GM18951 (cell line): Measurements from ENCODE around the gene TEAD1.

Experiments used
- POLR2A ChIP-seq: IDR thresholded peaks from 4 replicates; pipeline ENCODE4 v1.6.1; 2011; ENCODE audit warnings: mild to moderate bottlenecking; ENCODE audit not compliant: insufficient read length, insufficient read depth; ENCODE audit errors: extremely low read depth
- in situ Hi-C: fragments of 300-500 bp; cut with MboI; formaldehyde crosslinking; loops from one replicate; pipeline ENCODE4 v1.12.0; 2022; ENCODE audit warnings: low sequenced_read_pairs, mixed read lengths, inconsistent platforms; ENCODE audit not compliant: unreplicated experiment

TEAD1 gene

DNA sequence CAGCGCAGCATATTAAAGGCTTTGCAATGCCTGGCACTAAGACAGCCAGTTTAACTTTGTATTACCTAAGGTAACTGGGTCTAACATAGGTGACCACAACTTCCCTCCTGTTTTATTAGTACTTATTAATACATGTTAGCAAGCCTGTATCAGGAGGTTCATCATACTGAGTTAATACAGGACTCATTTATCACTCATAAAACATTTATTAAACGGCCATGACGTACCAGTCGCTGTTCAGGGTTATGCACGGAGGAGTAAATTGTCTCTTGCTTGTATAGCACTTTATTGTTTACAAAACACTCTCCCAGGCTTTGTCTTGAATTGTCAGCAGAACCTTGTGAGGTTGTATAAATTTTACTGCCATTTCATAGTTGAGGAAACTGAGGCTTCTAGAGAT, 55.7 kb downstream of the TEAD1 start:
- no peak for TF ChIP-seq POLR2A
- in situ Hi-C loops: no loop called here

DNA sequence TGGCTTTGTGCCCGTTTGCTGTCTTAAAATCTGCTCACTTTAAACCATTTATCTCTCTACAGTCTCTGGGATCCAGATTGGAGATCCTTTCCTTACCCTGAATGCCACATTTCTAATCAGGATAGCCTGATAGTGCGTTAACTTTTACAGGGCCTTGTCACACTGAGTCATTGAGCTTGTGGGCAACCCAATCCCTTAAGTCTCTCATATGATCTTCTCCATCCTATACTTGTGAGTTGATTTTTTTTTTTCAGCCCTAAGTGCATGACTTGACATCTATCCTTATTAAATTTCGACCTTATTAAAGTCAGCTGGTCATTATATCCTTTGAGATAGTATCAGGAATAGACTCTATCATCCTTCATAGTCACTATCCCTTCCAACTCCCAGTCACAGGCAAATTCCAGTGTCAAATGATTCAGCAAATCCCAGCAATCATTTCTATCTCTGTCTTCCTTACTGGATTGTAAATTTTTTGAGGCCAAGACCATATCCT, 57.7 kb downstream of the TEAD1 start:
- in situ Hi-C loops: no loop called here
- TF ChIP-seq POLR2A: no peak

DNA sequence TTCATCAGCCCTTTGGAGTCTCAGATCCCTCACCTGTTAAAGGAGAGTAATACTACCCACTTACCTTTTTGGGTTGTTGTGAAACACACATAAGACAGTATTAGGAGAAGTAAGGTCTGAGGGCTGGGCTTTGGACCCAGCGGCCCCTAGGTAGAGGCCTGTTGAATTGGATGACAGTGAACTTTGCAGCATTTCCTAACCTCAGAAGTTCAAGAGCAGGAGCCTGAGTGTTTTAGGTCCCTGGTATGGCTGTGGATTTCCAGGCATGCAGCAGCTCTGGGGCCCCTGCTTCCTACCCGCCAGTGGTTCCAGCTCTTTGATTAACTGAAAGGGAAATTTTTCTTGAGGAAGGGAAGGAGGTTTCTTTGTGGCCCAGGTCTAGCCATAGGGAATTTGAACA, 58.9 kb downstream of the TEAD1 start:
- in situ Hi-C loops: no loop called here
- TF ChIP-seq POLR2A: no peak

DNA sequence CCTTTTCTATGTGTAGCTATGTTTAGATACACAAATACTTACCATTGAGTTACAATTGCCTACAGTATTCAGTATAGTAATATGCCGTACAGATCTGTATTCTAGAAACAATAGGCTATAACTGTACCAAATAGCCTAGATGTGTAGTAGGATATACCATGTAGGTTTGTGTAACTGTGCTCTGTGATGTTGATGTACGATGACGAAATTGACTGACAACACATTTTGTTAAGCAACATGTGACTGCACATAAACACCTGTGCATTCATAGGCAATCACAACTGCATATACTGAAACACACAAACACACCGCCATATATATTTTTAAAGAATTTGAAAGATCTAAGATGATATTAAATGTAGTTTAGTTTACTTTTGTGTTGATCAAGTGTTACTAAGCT, 60.4 kb downstream of the TEAD1 start:
- TF ChIP-seq POLR2A: no peak
- in situ Hi-C loops: no loop called here

DNA sequence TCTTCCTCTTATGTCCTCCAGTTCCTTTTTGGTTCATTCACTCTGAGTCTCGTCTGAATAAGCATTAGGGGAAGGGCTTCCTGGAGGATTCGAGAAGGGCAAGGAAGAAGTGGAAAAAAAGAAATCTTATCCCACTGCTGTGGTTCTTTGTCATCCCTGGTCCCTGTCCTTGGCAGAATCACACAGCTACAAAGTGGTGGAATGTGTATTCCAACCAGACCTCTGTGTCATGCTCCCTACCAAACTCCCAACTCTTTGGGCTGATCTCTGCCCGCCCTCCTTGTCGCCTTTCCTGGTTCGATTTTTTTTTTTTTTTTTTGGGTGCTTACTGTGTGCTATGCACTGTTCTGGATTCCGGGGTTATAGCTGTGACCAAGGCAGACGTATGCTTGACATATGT, 61.0 kb downstream of the TEAD1 start:
- TF ChIP-seq POLR2A: no peak
- in situ Hi-C loops: no loop called here

DNA sequence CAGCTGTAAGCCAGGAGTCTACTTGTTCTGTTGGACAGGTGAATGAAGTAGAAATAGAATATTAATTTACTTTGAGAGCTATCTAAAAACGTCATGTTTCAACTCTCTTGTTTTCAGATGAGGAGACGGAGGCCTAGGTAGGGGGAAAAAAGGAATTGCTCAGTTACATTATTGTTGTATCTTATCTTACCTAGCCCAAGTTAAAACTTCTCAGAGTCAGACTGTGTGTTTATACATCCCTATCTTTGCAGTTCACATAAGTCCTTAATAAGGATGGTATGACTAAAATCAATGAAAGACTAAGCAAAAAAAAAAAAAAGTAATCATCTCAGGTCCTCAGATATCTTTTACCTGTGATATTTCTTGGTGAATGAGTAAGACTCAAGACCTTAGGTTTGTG, 62.8 kb downstream of the TEAD1 start:
- in situ Hi-C loops: no loop called here
- TF ChIP-seq POLR2A: no peak

DNA sequence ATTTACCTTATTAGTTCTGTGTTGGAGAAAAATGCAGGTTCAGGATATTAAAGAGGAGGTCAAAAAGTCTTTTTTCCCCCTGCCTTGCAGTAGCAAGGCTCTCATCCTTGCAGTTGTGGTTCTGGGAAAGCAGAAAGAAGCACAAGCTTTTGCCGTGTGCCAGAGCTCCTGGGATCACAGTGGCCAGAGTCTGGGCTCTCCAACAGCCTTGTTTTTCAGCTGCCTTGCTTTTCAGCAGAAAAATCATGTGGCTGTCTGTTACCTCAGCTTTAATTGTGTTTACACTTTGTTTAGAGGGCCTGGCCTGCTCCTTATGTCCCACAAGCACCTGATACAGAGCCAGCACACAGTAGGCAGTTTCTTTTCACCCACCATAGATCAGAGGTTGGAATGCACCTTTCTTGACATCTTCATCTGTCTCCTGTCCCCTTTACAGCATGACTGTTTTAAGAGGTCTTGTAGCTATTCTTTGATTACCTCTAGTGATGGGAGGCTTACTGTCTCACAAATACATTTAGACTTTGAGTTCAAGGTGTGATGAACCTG, 67.5 kb downstream of the TEAD1 start:
- no peak for TF ChIP-seq POLR2A
- in situ Hi-C loops: no loop called here

DNA sequence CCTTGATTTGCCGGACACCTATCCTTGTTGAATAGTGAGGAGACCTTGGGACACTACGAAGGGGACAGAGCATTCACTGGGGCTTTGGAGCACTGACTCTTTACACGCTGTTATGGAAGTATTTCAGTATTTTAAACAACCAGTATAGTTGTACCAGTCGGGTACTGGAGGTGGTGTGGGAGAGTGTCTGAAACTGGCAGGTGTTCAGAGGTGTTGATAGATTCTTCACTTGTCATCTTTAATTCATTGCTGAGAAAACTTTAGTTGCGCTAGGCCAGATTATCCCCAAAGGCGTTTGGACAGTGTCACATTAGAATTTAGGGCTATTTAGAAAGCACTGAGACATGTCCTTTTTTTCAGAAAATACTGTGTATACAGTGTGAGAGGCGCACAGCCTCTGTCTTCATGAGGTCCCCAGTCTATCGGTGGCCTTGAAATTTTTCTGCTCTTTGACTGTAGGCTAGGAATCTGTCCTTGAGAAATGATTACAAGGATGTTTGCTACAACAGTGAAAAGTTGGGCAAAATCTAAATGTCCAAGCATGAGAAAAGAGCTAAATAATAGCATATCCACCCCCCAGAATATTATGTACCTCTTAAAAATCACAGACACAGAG, 69.7 kb downstream of the TEAD1 start:
- no peak for TF ChIP-seq POLR2A
- in situ Hi-C loops: no loop called here

DNA sequence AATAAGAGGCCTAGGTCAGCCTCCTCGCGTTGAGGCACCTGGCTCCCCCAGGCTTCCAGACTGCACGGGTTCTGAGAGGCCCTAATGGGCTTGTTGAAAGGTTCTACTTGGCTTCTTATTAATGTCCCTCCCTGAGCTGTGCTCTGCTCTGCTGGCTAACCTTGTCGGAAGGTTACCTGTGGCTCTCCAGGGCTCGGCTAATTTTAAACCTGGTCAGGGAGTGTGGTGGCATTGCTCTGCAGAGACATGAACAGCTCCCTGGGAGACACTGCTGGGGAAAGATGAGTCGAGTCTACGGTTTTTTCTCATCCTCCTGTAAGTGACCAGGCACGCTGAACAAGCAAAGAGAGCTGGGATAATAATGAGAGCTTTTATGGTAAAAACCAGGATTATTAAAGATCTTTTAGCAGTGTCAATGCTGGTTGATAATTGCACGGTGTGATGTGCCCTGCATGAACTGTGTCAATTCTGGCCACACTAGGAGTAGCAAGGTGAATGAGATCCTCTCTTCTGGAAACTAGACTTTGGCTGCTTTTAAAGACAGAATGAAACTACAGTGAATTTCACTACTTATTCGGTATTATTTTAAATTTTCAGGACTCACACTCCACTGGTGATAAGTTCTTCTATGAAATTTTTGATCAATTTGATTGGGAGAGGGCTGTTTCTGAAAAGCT, 70.7 kb downstream of the TEAD1 start:
- TF ChIP-seq POLR2A: no peak
- in situ Hi-C loops: no loop called here

DNA sequence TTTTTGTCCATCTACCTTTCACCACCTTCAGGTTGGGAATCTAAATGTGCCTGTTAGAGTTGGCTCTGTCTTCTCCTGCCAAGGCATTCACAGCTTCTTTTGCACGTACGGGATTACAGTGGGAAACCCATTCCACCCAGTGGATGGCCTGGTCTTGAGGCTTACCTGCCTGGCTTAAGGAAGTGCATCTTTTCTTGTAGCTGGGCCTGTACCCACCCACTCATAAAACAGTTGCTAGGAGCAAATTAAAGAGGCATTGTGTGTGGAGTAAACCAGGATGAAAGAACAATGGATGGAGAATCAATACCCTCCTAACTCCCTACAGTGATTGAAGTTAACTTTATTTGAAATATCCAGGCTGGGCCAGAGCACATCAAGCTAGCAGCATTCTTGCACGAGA, 71.6 kb downstream of the TEAD1 start:
- in situ Hi-C loops: no loop called here

DNA sequence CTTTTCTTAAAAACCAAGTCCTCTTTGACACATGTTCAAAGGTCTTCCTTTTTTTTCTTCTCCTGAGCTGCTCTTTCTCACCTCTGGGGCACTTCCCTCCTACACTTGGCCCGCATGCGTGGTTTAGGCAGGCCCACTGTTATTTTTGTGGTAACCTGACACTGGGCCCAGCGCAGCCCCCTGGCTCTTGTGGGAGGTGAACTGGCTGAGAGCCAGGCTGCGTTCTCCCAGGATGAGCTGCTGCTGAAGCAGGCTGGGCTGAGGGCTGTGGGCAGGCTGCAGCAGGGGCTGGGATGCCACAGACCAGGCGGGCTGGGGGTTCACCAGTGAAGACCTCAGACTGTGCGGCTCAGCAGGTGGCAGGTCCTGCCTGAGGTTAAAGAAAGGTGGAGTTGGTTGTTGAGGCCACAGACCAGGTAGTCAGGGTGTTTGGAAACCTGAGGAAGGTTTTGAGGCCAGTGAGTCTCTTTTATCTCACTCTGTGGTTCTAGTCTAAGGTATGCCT, 72.4 kb downstream of the TEAD1 start:
- no peak for TF ChIP-seq POLR2A
- in situ Hi-C loops: no loop called here

More for the DNA sequence above, 71.6 kb downstream of the TEAD1 start:
- TF ChIP-seq POLR2A: no peak

DNA sequence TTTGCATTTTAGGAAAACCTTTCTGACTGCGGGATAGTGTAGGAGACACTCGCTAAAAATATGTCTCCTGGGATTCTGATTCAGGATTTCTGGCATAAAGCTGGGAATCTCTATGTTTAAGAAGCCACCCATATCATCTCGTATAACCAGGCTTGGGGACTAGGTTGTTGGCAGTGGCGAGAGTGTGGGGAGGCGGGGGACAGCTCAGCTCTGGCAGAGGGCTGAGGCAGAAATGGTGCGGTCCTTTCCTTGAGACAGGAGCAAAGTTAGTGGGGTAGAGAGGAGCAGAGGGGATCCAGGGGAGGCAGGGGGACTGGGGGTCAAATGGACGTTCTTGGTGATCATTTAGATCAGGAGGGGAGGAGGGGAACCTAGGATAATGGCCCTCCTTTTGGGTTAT, 74.3 kb downstream of the TEAD1 start:
- in situ Hi-C loops: no loop called here
- no peak for TF ChIP-seq POLR2A

DNA sequence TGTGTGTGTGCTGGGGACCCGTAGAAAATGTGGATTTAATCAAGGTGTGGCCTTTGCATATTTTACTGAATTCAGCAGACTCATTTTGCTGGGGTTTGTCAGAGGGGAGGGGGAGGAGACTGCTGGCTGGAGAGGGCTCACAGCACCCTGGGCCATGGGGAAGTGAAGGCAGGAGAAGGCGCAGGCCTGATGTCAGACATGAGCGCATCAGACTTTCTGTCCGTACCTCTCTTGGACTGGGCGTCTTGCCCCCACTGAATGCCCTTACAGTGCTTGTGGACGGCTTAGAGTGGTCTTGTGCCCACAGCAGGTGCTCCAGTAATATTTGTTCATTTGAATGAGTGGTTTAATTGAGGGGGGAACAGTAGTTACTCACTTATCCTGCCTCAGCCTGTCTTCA, 75.2 kb downstream of the TEAD1 start:
- in situ Hi-C loops: no loop called here
- no peak for TF ChIP-seq POLR2A

DNA sequence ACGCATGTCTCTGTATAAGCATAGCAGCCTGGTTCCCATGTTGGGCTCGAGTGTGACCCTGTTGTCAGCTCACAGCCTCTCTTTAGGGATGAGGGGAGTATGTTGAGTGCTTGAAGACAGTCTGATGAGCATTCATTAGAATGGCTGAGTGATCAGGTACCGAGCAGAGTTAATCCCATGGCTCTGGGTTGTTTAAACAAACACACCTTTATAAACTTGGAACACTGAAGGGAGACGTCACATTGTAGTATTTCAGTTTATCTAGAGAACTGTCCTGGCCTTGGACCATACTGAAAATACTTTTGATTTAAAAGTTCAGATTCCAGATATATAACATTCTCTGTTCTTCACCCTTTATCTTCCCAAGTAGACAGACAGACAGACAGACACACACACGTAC, 76.0 kb downstream of the TEAD1 start:
- no peak for TF ChIP-seq POLR2A
- in situ Hi-C loops: no loop called here
